Caco-2 (cell line): ENCODE measurements around the gene WWP2. TPM values are rescaled to one million over a fixed set of nuclear protein-coding genes. Genes with fewer than 3 reads are reported as not detected.

Source experiments
- BruUV-seq: library from RNA; stranded (reverse); fragments of 400-500 nt; replicated peaks from 2 replicates; lab custom pipeline; 2021; lab: Mats Ljungman, UMichigan
- CTCF ChIA-PET: fragments of 300-600 bp; sonication (Branson Sonifier 250); formaldehyde crosslinking; loops from one replicate; lab custom pipeline; 2022; ENCODE audit warnings: antibody characterized with exemption; lab: Charles Lee
- POLR2A ChIA-PET: fragments of 300-600 bp; sonication (Branson Sonifier 250); formaldehyde crosslinking; loops from one replicate; lab custom pipeline; 2022; ENCODE audit warnings: antibody characterized with exemption; lab: Charles Lee
- DNase-seq, 2 experiments: peaks; one replicate each; pipeline versions ENCODE4 v3.0.0 to v3.0.0-alpha.2; 2020 to 2022
- H3K27me3 ChIP-seq: replicated peaks from 2 replicates; pipeline ENCODE4 v1.6.0; 2011; ENCODE audit warnings: low read length; ENCODE audit not compliant: control insufficient read depth, insufficient read depth
- H3K36me3 ChIP-seq: 2 replicates; pipeline ENCODE4 v1.5.1; 2011; ENCODE audit warnings: low read length; ENCODE audit not compliant: control insufficient read depth, insufficient read depth
- H3K4me1 ChIP-seq: fragments of 250-450 bp; sonication (Bioruptor Pico); 2 replicates; pipeline ENCODE4 v1.5.1; 2020; ENCODE audit warnings: mild to moderate bottlenecking
- H3K4me3 ChIP-seq: 2 replicates; pipeline ENCODE4 v1.5.1; 2011; ENCODE audit warnings: low read depth, mild to moderate bottlenecking, control low read depth, low read length
- H3K9me3 ChIP-seq: fragments of 250-450 bp; sonication (Bioruptor Pico); 2 replicates; pipeline ENCODE4 v1.5.1; 2020; ENCODE audit warnings: mild to moderate bottlenecking, moderate library complexity
- H3K27ac Mint-ChIP-seq: one replicate; pipeline ENCODE4 v1.8.0; 2022; ENCODE audit warnings: mixed read lengths; ENCODE audit not compliant: unreplicated experiment
- H3K27me3 Mint-ChIP-seq: one replicate; pipeline ENCODE4 v1.8.0; 2022; ENCODE audit warnings: mixed read lengths; ENCODE audit not compliant: insufficient read depth, unreplicated experiment
- H3K36me3 Mint-ChIP-seq: one replicate; pipeline ENCODE4 v1.8.0; 2022; ENCODE audit warnings: mild to moderate bottlenecking, mixed read lengths; ENCODE audit not compliant: insufficient read depth, unreplicated experiment
- H3K4me1 Mint-ChIP-seq: one replicate; pipeline ENCODE4 v1.8.0; 2022; ENCODE audit warnings: low read depth, mixed read lengths; ENCODE audit not compliant: unreplicated experiment
- H3K4me3 Mint-ChIP-seq: one replicate; pipeline ENCODE4 v1.8.0; 2022; ENCODE audit warnings: mild to moderate bottlenecking, moderate library complexity, mixed read lengths; ENCODE audit not compliant: unreplicated experiment
- H3K9me3 Mint-ChIP-seq: one replicate; pipeline ENCODE4 v1.8.0; 2022; ENCODE audit warnings: mixed read lengths; ENCODE audit not compliant: unreplicated experiment
- intact Hi-C: fragments of 100-400 bp; cut with micrococcal nuclease; formaldehyde crosslinking; loops from one replicate; pipeline ENCODE4 v1.10.0; 2022; ENCODE audit not compliant: unreplicated experiment
- total RNA-seq: library from RNA; stranded (reverse); gene quantifications from 2 replicates; pipeline ENCODE4 v1.2.3, GENCODE V29; 2022
- TF ChIP-seq, protein P1 (sequence below), 2 experiments: fragments of 200-600 bp in 1 of 2; IDR thresholded peaks; 1 replicate in 1 of 2; 2 replicates in 1 of 2; pipeline versions ENCODE4 v1.5.1 to v1.8.0; 2011 to 2022; ENCODE audit warnings: antibody characterized with exemption in 1 of 2, control low read depth in 1 of 2, inconsistent platforms in 1 of 2, low read depth in 1 of 2, low read length in 1 of 2, mild to moderate bottlenecking in 1 of 2, moderate library complexity in 1 of 2; ENCODE audit not compliant: insufficient read depth in 1 of 2, severe bottlenecking in 1 of 2, unreplicated experiment in 1 of 2

Gene WWP2
- total RNA-seq, 1 experiment from 2014 or later, result 39.7 TPM

DNA sequence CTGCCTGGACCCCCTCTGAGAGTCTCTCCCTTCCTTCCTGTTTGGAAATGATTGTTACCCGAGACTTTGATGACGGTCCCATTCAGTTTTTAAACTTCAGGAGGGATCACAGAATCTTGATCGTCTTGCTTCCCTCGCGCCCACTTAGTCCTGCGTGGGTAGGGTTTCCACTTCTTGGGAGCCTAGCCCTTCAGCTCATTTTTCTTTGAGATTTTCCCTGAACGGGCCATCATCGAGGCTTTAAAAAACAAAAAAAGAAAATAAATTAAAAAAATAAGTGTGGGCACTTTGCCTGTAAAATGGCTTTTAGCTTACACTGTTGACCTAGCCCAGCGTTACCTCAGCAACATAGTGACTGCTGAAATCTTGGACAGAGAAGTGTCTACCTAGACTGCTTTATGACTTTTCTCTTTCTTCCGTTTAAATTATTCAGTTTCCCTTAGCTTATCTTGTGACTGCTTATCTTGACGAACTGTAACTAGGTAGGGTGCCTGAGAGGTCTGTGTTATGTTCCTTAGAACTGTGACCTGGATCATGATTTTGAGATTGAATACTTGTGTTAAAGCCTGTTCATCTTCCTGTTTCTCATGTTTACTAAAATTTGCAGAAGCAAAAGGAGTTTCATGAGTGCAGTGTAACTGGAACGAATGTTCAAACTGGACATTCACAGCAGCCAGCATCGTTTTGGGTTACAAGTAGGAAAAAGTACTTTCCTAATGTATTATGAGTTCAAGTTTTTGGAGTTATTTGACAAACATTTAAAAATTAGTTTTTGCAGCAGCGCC is 874 bp downstream of the WWP2 start:
- Mint-ChIP-seq H3K27me3 (no peaks in the 10 kb centered on the region), H3K36me3 (peaks cover 26% of the 10 kb centered on the region), H3K4me1 (peaks cover 7% of the 10 kb centered on the region), H3K4me3 (peak overlapping the region; percentile 77), H3K27ac (peak overlapping the region; percentile 93), H3K9me3 (peaks cover 15% of the 10 kb centered on the region)
- Histone ChIP-seq H3K27me3 (no peaks in the 10 kb centered on the region), H3K9me3 (no peaks in the 10 kb centered on the region), H3K4me3 (peak overlapping the region; percentile 77), H3K36me3 (no peaks in the 10 kb centered on the region), H3K4me1 (peaks cover 10% of the 10 kb centered on the region; the same call in 1 of the 2 replicates)
- peak in 1 of 2 experiments; percentile 34 for DNase-seq
- TF ChIP-seq, protein P1, sequence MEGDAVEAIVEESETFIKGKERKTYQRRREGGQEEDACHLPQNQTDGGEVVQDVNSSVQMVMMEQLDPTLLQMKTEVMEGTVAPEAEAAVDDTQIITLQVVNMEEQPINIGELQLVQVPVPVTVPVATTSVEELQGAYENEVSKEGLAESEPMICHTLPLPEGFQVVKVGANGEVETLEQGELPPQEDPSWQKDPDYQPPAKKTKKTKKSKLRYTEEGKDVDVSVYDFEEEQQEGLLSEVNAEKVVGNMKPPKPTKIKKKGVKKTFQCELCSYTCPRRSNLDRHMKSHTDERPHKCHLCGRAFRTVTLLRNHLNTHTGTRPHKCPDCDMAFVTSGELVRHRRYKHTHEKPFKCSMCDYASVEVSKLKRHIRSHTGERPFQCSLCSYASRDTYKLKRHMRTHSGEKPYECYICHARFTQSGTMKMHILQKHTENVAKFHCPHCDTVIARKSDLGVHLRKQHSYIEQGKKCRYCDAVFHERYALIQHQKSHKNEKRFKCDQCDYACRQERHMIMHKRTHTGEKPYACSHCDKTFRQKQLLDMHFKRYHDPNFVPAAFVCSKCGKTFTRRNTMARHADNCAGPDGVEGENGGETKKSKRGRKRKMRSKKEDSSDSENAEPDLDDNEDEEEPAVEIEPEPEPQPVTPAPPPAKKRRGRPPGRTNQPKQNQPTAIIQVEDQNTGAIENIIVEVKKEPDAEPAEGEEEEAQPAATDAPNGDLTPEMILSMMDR (IDR thresholded peaks at IDR 0.05; ENCODE audit: insufficient read depth in 1 of 2, low read depth in 1 of 2, low read length in 1 of 2, severe bottlenecking in 1 of 2, unreplicated experiment in 1 of 2), result no peak
- BruUV-seq, result no TSS peak
- ChIA-PET CTCF (interaction anchor here (0.9 to 2.7 kb wide), 3 partner anchors 9 to 451 kb away, joined by 3 to 7 read pairs (median 6); partner anchors contain the start of gene NOB1), POLR2A (interaction anchor here (0.5 to 1.4 kb wide), 4 partner anchors 9 to 826 kb away, joined by 3 to 10 read pairs (median 4); partner anchors contain the start of genes NOB1 and NQO1)
- intact Hi-C loops, result no loop called here

DNA sequence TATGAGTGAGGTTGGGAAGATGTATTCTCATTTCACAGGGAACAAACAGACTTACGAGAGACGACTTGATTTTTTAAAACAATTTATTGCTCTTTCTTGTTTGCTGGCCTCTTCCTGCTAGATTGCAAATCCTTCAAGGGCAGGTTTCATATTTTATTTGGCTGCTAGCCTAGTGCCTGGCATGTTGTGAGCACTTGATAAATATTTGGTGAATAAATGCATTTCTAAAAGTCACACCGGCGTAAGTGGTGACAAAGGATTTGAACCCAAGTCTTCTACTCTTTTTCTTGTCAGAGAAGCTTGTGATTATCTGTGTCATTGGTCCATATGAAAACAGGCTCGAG is 1.4 kb downstream of the WWP2 start:
- Histone ChIP-seq H3K4me3 (peak overlapping the region; percentile 77), H3K27me3 (no peaks in the 10 kb centered on the region), H3K4me1 (peaks cover 10% of the 10 kb centered on the region; the same call in 1 of the 2 replicates), H3K9me3 (no peaks in the 10 kb centered on the region), H3K36me3 (no peaks in the 10 kb centered on the region)
- Mint-ChIP-seq H3K9me3 (peaks cover 15% of the 10 kb centered on the region), H3K27me3 (no peaks in the 10 kb centered on the region), H3K27ac (peak overlapping the region; percentile 93), H3K4me3 (peak overlapping the region; percentile 77), H3K36me3 (peaks cover 28% of the 10 kb centered on the region), H3K4me1 (peaks cover 7% of the 10 kb centered on the region)
- no peak for DNase-seq
- TF ChIP-seq, protein P1 (IDR thresholded peaks at IDR 0.05; ENCODE audit: insufficient read depth in 1 of 2, low read depth in 1 of 2, low read length in 1 of 2, severe bottlenecking in 1 of 2, unreplicated experiment in 1 of 2), result no peak
- TSS peak; percentile 46 for BruUV-seq
- ChIA-PET CTCF (interaction anchor here (0.7 to 2.7 kb wide), 4 partner anchors 9 to 452 kb away, joined by 3 to 7 read pairs (median 6); partner anchors contain the start of gene NOB1), POLR2A (interaction anchor here (0.5 to 1.4 kb wide), 3 partner anchors 9 to 826 kb away, joined by 3 to 10 read pairs (median 3); partner anchors contain the start of genes NOB1 and NQO1)
- intact Hi-C loops, result no loop called here

DNA sequence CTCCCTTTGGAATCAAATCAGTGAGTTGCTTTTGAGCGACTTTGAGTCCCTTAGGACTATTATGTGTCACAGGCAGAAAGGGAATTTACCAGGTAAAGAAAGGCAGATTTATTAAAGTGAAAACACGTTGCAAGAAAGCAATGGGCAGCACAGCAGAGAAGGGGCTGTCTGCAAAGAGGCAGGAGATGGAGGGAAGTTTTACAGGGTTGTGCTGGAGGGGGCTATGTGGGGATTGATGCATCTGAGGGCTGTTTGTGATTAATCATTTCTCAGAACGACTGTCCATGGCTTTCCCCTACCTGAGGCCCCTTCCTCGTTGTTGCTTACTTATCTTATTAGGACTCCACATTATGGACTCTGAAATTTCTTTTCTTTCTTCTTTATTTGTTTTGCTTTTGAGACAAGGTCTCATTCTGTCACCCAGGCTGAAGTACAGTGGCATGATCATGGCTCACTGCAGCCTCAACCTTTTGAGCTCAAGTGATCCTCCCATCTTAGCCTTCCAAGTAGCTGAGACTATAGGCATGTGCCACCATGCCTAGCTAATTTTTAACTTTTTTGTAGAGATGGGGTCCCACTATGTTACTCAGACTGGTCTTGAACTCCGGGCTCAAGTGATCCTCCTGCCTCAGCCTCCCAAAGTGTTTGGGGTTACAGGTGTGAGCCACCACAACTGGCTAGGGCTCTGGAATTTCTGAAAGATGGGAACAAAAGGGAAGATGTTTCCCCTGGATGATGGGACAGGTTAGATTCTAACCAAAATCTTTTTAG is 5.5 kb downstream of the WWP2 start:
- BruUV-seq, result no TSS peak
- Histone ChIP-seq H3K4me3 (no peak overlapping the region), H3K36me3 (no peaks in the 10 kb centered on the region), H3K27me3 (no peaks in the 10 kb centered on the region), H3K9me3 (no peaks in the 10 kb centered on the region), H3K4me1 (peaks cover 4% of the 10 kb centered on the region; the same call in 1 of the 2 replicates)
- Mint-ChIP-seq H3K36me3 (peaks cover 22% of the 10 kb centered on the region), H3K4me1 (peaks cover 7% of the 10 kb centered on the region), H3K27me3 (no peaks in the 10 kb centered on the region), H3K27ac (no peak overlapping the region), H3K4me3 (no peak overlapping the region), H3K9me3 (peaks cover 15% of the 10 kb centered on the region)
- POLR2A ChIA-PET, result no interaction called here
- CTCF ChIA-PET, result no interaction called here
- TF ChIP-seq, protein P1 (IDR thresholded peaks at IDR 0.05; ENCODE audit: insufficient read depth in 1 of 2, low read depth in 1 of 2, low read length in 1 of 2, severe bottlenecking in 1 of 2, unreplicated experiment in 1 of 2), result no peak
- intact Hi-C loops, result no loop called here
- no peak for DNase-seq
